ENCODE data around the gene CCSER1. TPM values are rescaled to one million over a fixed set of nuclear protein-coding genes. Genes with fewer than 3 reads are reported as not detected.
"Not testable (repeated sequence)": the region's sequence is repeated elsewhere in the genome, so short reads cannot be mapped to it uniquely, and the experiment has no call there.

The CCSER1 gene
- total RNA-seq, 1 donor from 2014 or later, result 0.23 TPM

DNA sequence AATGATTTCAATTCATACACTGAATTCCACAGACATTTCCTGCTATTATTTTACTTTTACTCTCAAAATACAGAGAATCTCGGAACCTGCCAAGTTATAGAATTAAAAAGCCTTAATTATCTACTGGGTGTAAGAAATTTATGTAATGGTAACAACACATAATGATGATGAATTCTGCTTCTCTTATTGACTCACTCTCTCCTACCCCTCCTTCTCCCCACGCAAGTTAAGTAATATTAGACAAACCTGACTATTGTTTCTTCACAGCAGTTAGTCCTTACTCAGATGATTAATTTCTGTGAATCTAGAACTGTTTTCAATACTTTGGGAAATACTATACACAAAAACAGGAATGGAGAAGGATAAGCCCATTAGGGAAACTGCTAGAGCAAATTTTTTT, 762.0 kb downstream of the CCSER1 start:
- ATAC-seq, result no peak
- no peak for DNase-seq (ENCODE audit: low spot score)

DNA sequence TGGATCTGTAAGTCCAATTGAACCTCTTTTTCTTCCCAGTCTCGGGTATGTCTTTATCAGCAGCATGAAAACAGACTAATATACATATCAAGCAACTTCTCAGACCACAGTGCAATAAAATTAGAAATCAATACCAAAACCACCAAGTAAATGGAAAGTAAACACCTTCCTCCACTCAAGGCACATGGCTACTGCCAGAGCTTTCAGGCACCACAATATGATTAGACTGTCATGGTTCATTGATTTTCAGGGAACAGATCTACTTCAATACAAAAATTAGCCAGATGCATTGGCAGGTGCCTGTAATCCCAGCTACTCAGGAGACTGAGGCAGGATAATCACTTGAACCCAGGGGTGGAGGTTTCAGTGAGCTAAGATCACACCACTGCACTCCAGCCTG, 776.2 kb downstream of the CCSER1 start:
- not testable (repeated sequence) for ATAC-seq; DNase-seq (ENCODE audit: low spot score)

- DNase-seq (ENCODE audit: low spot score), result no peak
- ATAC-seq, result no peak
Observed at GRCh38 chr4:90904021-90904420, 776.8 kb downstream of the CCSER1 start.

DNA sequence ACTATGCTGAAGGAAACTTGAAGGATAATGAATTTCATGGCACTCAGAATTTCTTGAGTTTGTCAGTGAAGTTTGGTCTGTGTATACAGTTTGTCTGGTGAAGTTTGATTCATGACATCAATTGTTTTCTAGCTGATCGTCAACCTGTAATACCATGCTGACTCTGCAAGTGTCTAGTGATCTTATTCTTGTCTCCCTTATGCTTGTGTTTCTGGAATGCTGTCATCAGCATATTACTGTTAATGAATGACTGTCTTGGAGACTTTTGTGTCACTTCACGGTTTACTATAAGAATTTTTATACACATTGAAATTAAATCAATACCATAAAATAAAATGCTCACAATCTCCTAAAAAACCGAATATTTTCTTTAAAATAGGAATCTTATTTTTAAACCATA, 779.0 kb downstream of the CCSER1 start:
- ATAC-seq (no peak), DNase-seq (ENCODE audit: low spot score) (no peak)

GRCh38 chr4:90911724-90912434, 784.7 kb downstream of the CCSER1 start:
- not testable (repeated sequence) for ATAC-seq; DNase-seq (ENCODE audit: low spot score)

DNA sequence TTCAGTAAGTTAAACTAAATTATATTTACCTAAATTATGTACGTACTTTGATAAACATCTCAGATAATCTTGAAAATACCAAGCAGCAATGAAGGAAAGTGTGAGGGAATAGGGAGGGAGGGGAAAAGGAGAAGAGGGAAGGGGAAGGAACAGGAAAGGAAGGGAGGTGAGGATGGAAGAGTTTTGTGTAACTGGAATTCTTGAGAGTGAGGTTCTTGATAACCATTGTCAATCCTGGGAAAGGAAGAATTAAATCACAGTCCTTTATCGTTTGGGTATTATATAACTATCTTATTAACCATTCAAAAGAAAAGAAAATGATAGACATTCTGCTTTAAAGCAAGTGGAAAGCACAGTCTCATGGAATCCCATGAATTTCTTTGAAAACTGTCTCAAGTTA, 795.0 kb downstream of the CCSER1 start:
- ATAC-seq (no peak), DNase-seq (ENCODE audit: low spot score) (no peak)

GRCh38 chr4:90926957-90927356, 799.8 kb downstream of the CCSER1 start:
- ATAC-seq (no peak), DNase-seq (ENCODE audit: low spot score) (no peak)

DNA sequence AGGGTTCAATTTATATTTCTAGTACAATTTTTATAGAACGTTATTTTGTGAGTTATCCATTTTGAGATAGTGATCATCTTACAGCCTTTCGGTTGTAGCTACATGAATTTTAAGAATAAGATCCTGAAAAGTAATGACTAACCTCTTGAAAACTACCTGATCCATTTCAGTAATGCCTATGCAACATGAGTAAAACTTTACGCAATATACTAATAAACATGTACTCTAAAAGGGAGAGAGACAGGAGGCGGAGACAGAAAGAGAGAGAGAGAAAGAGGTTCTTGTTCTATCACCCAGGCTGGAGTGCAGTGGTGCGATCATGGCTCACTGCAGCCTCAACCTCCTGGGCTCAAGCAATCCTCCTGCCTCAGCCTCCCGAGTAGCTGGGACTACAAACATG, 816.1 kb downstream of the CCSER1 start:
- DNase-seq (ENCODE audit: low spot score), result no peak
- ATAC-seq, result no peak

- no peak for ATAC-seq
- DNase-seq (ENCODE audit: low spot score), result no peak
Observed at GRCh38 chr4:90946945-90947344, 819.8 kb downstream of the CCSER1 start.

DNA sequence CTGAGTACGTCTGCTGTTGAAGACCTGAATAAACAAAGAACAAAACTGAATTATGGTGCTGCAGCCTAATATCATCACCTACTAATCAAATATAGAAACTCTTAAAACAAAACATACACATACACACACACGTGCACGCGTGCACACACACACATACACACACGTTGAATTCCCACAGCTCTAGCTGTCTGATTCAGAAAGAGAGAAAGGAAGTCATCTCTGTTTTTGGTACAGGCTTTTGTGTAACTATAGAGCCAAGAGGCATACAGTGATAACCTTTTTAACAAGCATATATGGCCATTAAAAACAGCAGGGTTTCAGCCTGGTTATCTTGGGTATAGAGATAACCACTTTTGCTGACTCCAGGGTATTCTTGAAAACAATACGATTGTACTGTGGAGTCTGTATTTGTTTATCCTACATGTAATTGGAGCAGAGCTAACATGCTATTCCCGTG, 823.2 kb downstream of the CCSER1 start:
- DNase-seq (ENCODE audit: low spot score) (no peak), ATAC-seq (no peak)

- DNase-seq (ENCODE audit: low spot score), result no peak
Observed at GRCh38 chr4:90951037-90951436, 823.8 kb downstream of the CCSER1 start.

DNA sequence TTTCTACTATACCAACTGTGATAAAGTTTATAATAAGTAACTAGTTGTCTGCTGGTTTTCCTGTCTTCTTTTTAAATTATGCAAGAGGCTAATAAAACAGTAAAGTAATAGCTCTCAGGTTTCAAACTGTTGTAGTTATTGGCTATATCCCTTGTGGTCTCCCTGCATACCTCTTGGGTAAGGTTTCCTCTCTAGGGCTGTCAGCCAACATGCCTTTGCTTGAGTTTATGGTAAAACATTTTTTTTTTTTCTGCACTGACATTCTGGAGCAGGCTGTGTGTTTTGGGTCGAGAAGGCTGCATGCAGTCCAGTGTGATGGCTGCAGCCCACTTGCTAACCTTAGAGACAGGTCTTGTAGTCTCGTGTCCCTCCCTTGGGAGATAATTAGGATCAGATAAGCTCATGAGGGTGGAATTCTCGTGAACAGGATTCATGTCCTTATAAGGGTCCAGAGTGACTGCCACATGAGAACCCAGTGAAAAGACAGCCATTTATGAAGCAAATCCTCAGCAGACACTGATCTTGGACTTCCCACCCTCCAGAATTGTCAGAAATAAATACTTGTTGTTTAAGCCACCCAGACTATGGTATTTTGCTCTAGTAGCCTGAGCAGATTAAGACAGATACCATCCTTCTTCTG, 831.2 kb downstream of the CCSER1 start:
- ATAC-seq (no peak), DNase-seq (ENCODE audit: low spot score) (no peak)

More at GRCh38 chr4:90951037-90951436, 823.8 kb downstream of the CCSER1 start:
- no peak for ATAC-seq

DNA sequence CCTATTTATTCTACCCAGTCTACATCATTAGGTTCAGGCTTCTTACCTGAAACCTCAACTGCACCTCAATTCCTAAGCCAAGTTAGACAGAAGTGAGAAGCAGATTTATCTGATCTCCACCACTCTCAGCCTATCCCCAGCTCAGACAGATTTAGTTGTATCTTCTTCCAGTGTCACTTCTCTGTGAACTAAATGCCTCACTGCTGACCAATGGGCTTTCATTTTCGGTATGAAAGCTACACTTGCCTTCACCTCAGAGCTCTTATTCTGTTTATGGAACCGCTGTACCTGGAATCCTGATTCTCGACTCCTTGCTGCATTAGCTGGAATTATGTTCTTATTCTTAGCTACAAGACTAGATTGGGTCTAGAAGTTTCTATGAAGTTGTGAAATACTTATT, 833.2 kb downstream of the CCSER1 start:
- ATAC-seq (no peak), DNase-seq (ENCODE audit: low spot score) (no peak)

GRCh38 chr4:90960840-90961239, 833.6 kb downstream of the CCSER1 start:
- DNase-seq (ENCODE audit: low spot score), result no peak
- no peak for ATAC-seq

- no peak for DNase-seq (ENCODE audit: low spot score)
- ATAC-seq, result no peak
Observed at GRCh38 chr4:90970021-90970420, 842.8 kb downstream of the CCSER1 start.

GRCh38 chr4:90977726-90978125, 850.5 kb downstream of the CCSER1 start:
- ATAC-seq, result no peak
- no peak for DNase-seq (ENCODE audit: low spot score)

DNA sequence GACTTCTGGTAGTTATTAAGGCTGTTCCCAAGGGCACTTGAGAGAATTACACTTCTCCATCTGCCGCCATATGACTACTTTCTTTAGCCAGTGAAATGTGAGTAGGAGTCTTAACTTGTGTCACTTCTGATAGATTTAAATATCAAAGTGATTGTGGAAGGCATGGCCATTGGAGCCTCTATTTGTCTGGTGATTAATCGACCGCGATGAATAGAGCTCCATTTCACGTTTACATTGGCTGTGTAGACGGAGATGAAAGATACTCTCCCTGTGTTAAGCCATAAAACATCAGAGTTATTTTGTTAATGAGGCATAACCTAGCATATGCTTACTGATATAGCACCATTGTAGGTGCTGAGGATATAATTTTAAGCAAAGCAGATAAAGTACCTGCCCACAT, 852.4 kb downstream of the CCSER1 start:
- ATAC-seq (no peak), DNase-seq (ENCODE audit: low spot score) (no peak)

DNA sequence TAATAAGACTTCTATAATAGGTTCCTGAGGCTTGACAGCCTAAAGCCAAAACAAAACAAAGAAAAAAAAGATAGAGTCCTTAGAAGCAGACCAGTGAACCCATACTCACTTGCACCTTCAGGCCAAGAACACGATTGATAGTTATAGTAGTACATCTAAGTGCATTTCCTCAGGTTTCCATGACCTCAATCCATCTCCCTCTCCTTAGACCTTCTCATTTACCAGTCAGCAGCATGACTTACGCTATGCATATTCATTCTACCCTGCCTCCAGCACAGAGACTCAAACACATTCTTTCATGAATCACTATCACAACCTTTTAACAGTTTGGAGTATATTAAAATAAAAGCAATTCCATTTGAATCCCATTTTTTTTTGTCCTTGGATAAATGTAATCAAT, 855.6 kb downstream of the CCSER1 start:
- DNase-seq (ENCODE audit: low spot score) (no peak), ATAC-seq (no peak)

DNA sequence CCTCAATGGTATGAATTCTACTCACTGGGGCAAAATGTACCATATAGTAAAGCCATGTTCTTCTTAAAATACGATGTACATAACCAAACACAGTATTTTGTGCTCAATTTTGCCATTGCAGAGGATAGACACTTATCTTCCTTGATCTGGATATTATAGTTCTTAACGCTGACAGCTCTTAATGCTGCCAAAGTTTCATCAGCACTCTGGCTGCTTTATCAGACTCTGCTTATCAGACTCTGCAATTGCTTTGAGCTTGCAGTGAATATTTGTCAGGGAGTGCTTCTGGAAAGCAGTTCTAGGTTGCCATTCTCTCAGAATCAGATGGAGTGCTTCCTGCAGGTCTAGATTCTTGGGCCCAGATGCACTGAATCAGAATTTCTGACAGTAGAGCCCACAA, 863.1 kb downstream of the CCSER1 start:
- ATAC-seq (no peak), DNase-seq (ENCODE audit: low spot score) (no peak)

DNA sequence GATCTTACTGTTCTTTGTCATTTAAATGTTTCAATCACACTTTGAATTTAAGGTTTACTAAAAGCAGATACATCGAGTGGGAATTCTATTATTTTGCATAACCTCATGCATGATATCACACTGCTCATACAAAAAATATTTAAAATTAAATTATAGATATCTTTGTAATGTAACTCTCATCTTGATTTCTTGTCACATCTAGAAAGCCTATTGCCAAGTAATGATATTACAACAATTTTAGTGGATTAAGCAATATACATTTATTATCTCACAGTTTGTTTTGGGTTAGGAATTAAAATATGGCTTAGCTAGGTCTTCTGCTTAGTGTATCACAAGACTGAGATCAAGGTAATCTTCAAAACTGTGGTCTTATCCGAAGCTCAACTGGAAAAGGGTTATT, 865.0 kb downstream of the CCSER1 start:
- ATAC-seq, result no peak

DNA sequence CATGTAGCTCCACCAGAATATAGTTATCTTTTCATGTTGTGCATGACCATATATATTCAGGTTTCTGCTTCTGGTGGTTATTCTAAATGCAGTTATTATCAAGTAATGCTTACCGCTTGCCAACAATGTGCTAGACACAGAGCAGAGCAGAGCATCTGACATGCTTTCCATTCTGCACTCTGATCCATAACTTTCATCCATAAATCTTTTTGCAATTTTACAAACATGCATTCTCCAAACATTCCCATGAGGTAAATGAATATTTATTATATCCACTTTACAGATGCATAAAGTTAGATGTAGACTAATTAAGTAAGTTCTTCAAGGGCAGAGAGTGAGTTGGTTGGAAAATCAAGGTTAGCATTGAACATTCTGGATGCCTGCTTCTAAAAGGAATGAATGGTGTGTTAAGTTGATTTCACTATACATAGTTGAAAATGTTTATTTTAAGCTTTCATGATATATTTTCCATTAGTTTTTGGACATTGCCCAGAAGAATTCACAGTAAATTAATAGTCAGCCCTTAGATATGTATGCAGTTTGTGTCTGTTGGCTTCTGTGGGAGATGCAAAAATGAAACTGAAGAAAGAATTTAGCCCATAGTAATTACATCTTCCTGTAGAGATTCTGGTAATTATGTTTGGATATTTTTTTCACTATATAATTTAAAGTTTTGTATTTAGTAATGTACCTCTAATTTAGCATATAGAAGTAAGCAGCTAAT, 867.8 kb downstream of the CCSER1 start:
- ATAC-seq (no peak), DNase-seq (ENCODE audit: low spot score) (no peak)

More for the DNA sequence above, 865.0 kb downstream of the CCSER1 start:
- DNase-seq (ENCODE audit: low spot score), result no peak

GRCh38 chr4:90995996-90996395, 868.8 kb downstream of the CCSER1 start:
- ATAC-seq (no peak), DNase-seq (ENCODE audit: low spot score) (no peak)

All from left lobe of liver (tissue), 2 donors.